D341Med (cell line): ENCODE data around the gene MRPL18.

Experiments used
- DNase-seq: peaks from one replicate; pipeline ENCODE4 v3.0.0; 2012; ENCODE audit warnings: low spot score

MRPL18 gene

GRCh38 chr6:159844737-159845645 is 54.7 kb downstream of the MRPL18 start:
- DNase-seq = no peak
